Left hindlimb (tissue), 1 donor: ENCODE results near the gene PARD3.
"Not testable (repeated sequence)": the region's sequence is repeated elsewhere in the genome, so short reads cannot be mapped to it uniquely, and the experiment has no call there.

Source experiments
- DNase-seq: peaks from one replicate; pipeline ENCODE4 v3.0.0-alpha.2; 2018

PARD3 gene

DNA sequence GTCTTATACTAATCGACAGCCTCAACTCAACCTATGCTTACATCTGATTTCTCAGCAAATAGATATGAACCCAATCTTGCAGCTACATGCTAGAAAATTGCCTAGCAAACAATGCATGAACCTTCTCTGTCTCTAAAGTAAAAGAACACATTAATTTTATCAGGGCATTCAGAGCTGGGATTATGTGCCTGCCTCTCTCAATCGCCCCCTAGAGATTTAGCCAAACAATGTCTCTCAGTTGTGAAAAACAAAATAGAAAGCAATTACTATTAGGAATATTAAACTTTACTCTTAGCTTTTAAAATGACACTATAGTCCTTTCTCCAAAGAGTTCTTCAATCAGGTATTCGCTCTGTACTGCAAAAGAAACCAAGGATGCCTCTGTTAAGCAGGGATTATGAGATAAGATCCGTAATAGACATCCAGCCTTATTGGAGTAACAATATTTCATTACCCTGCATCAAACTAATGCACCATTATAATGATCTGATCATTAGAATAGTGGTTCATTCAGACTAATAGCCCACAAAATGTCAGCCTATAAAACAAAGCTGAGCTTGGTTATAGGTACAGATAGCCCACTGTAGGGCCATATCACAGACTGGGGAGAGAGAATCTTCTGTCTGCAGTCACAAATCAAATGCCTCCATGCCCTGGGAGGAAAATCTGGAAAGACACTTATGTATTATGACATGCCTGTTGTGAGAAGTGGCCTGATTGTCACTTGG is 736.9 kb downstream of the PARD3 start:
- no peak for DNase-seq

DNA sequence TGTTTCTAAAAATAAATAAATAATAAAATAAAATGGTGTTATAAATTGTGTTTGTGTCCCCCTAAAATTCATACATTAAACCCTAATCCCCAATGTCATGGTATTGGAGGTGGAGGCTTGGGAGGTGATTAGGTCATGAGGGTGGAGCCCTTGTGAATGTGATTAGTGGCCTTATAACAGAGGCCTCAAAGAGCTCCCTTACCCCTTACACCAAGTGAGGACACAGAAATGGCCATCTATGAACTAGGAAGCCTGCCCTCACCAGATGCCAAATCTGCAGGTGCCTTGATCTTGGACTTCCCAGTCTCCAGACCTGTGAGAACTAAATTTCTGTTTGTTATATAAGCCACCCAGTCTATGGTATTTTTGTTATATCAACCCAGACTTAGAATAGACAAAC is 738.7 kb downstream of the PARD3 start:
- no peak for DNase-seq

DNA sequence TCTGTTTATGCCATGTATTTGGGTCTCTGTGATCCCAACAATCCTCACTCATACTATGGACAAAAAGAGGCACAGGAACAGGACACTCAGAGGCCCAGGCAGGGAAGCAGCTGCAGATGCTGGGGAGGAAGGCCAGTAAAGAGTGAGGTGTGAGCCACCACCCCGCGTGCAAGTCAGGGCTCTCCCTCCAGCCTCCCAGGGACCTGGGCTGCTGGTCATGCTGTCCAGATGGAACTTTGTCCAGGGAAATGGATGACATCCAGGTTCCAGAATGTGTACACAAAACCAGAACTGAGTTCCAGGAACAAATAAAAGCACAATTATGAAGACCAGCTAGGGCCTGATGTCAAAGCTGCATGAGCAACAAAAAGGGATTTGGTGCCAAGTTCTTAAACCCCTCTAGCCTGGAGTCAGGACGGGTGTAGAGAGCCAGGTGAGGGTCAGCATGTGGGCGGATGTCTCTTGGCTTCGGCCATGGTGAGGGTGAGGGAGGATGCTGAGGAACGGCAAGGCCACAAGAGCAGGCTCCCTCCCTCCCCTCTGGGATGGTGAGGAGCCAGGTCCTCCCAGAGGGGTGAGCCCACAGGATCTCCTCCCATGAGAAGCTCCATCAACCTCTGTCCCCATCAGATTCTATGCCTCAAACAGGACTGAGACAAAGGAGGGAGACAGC is 739.7 kb downstream of the PARD3 start:
- DNase-seq = peak; percentile 54

DNA sequence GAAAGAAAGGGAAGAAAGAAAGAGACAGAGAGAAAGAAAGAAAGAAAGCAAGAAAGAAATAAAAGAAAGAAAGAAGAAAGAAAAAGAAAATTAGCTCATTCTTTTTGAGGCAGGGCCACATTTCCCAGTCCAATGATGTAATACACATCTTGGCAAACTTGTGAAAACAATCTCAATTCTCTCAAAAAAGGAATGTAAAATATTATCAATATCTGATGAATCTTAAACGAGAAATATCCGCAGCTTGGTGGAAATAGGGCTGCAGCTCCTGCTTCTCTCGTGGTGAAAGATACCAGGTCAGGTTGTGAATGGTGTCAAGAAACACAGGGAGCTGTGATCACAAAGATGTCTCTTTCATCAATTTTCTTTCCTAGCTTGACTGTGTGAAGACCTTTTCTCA is 741.0 kb downstream of the PARD3 start:
- no peak for DNase-seq

DNA sequence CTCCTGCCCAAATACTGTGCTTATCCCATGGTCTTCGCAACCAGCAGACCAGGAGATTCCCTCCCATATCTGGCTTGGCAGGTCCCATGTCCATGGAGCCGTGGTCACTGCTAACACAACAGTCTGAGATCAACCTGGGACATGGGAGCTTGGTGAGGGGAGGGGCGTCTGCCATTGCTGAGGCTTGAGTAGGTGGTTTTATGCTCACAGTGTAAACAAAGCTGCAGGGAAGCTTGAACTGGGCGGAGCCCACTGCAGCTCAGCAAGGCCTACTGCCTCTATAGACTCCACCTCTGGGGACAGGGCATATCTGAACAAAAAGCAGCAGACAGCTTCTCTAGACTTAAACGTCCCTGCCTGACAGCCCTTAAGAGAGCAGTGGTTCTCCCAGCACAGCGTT is 747.4 kb downstream of the PARD3 start:
- not testable (repeated sequence) for DNase-seq

DNA sequence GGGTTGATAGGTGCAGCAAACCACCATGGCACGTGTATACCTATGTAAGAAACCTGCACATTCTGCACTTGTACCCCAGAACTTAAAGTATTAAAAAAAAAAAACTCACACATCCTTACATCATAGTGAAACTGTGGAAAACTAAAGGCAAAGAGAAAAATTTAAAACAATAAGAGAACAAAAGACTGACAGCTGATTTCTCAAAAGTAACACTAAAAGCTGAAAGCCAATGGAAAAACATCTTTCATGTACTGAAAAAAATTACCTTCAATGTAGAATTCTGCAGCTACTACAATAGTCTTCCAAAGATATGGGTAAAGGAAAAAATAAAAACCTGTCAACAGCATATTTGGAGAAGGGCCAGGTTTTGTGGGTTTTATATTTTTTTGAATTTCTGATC is 751.5 kb downstream of the PARD3 start:
- no peak for DNase-seq

DNA sequence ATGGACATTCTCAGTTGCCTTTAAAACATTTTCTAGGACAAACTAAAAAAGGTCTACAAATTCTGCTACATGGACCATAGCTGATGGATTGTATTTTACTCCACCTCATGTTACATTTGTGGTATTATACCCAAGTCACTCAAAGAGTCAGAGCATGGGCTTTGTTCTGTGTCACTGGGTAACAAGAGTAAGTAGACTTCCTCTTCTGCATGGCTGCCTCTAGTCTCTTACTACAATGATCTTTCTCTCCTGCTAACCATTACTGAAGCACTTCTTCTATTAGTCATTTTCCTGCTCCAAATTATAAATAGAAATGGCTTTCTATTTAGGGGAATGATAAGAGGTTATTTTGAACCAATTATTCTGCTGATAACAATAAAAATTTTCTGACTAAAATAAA is 753.3 kb downstream of the PARD3 start:
- no peak for DNase-seq
